Measurements from ENCODE around the gene CDK16.

Gene CDK16

DNA sequence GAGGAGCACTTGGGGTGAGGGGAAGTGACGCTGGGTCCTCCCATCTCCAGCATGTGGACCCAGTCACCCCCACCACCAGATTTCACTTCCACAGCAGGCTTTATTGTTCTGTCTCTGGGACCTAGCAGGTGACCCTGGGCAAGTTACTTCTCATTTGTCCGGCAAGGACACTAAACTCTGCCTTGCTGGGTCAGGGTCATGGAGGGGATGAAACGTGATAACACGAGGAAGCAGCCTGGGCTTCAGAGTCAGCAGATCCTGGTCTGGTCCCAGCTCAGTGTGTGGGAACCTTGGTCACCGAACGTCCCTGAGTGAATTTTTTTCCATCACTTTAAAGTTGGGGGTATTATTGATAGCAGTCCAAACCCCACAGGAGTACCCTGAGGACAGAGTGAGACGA, 21.0 kb upstream of the CDK16 start:
- in situ Hi-C loops (cut with HindIII; ENCODE audit: low sequenced_read_pairs), result no loop called here
- peak overlapping the region; percentile 1 for H3K4me3 ChIP-seq (ENCODE audit: low read depth, low read length)
- TF ChIP-seq, protein P1, sequence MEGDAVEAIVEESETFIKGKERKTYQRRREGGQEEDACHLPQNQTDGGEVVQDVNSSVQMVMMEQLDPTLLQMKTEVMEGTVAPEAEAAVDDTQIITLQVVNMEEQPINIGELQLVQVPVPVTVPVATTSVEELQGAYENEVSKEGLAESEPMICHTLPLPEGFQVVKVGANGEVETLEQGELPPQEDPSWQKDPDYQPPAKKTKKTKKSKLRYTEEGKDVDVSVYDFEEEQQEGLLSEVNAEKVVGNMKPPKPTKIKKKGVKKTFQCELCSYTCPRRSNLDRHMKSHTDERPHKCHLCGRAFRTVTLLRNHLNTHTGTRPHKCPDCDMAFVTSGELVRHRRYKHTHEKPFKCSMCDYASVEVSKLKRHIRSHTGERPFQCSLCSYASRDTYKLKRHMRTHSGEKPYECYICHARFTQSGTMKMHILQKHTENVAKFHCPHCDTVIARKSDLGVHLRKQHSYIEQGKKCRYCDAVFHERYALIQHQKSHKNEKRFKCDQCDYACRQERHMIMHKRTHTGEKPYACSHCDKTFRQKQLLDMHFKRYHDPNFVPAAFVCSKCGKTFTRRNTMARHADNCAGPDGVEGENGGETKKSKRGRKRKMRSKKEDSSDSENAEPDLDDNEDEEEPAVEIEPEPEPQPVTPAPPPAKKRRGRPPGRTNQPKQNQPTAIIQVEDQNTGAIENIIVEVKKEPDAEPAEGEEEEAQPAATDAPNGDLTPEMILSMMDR (IDR thresholded peaks at IDR 0.05; ENCODE audit: low read depth, low read length, missing control alignments), result no peak
- DNase-seq (ENCODE audit: low read depth), result no peak

DNA sequence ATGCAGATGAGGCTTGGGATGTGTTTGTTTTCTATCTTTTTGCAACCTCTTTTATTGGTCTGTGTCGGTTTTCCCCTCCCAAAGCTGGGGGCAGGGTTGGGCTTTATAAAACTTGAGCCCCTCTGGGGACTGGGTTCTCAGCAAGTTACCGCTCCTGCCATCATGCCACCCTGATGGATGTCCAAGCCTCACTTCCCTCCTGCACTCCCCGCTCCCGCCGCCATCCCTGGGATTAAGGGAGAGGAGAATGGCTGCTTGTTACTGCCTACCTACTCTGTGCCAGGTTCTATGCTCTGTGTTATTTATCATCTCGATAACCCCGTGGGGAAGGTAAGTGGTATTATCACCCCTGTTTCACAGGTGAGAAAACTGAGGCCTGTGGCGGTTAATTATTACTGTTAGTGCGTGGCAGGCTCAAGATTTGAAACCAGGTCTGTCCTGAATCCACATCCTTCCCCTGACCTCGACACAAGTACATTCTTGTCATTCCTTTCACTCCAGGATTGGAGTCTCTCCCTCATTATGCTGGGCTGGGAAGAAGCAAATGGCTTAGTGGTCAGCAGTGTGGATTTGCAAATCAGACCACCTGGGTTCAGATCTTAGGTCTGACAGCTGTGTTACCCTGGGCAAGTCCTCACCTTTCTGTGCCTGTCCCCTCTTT, 20.3 kb upstream of the CDK16 start:
- H3K4me3 ChIP-seq (ENCODE audit: low read depth, low read length), result no peak overlapping the region
- in situ Hi-C loops (cut with HindIII; ENCODE audit: low sequenced_read_pairs), result no loop called here
- TF ChIP-seq, protein P1 (IDR thresholded peaks at IDR 0.05; ENCODE audit: low read depth, low read length, missing control alignments), result no peak
- no peak for DNase-seq (ENCODE audit: low read depth)

DNA sequence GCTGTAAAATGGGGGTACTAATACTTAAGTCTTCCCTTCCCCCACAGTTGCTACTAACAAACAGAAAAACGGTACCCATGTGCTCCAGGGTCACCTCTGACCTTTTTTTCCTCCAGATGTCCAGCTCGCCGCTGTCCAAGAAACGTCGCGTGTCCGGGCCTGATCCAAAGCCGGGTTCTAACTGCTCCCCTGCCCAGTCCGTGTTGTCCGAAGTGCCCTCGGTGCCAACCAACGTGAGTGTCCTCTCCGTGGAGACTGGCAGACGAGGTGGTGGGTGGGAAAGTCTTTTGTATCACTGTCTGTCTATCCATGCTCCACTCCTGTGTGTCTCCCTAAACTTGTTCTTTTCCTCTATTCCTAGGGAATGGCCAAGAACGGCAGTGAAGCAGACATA, 19.8 kb upstream of the CDK16 start:
- DNase-seq (ENCODE audit: low read depth), result no peak
- H3K4me3 ChIP-seq (ENCODE audit: low read depth, low read length), result no peak overlapping the region
- in situ Hi-C loops (cut with HindIII; ENCODE audit: low sequenced_read_pairs), result no loop called here
- TF ChIP-seq, protein P1 (IDR thresholded peaks at IDR 0.05; ENCODE audit: low read depth, low read length, missing control alignments), result no peak

DNA sequence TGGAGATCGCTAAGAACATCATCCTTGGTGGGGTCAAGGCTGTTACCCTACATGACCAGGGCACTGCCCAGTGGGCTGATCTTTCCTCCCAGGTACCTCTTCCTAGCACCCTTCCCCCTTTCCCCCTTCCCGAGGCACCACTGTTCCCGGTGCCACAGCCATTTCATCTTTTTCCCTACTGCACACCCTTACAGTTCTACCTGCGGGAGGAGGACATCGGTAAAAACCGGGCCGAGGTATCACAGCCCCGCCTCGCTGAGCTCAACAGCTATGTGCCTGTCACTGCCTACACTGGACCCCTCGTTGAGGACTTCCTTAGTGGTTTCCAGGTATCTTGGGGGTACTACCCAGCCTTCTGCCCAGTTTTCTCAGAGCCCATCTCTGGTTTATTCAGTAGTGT, 19.2 kb upstream of the CDK16 start:
- in situ Hi-C loops (cut with HindIII; ENCODE audit: low sequenced_read_pairs), result no loop called here
- no peak for DNase-seq (ENCODE audit: low read depth)
- TF ChIP-seq, protein P1 (IDR thresholded peaks at IDR 0.05; ENCODE audit: low read depth, low read length, missing control alignments), result no peak
- no peak overlapping the region for H3K4me3 ChIP-seq (ENCODE audit: low read depth, low read length)

GRCh38 chrX:47200385-47201150, 17.9 kb upstream of the CDK16 start:
- TF ChIP-seq, protein P1 (IDR thresholded peaks at IDR 0.05; ENCODE audit: low read depth, low read length, missing control alignments), result peak; percentile 28
- no peak for DNase-seq (ENCODE audit: low read depth)
- no peak overlapping the region for H3K4me3 ChIP-seq (ENCODE audit: low read depth, low read length)
- in situ Hi-C loops (cut with HindIII; ENCODE audit: low sequenced_read_pairs), result no loop called here

DNA sequence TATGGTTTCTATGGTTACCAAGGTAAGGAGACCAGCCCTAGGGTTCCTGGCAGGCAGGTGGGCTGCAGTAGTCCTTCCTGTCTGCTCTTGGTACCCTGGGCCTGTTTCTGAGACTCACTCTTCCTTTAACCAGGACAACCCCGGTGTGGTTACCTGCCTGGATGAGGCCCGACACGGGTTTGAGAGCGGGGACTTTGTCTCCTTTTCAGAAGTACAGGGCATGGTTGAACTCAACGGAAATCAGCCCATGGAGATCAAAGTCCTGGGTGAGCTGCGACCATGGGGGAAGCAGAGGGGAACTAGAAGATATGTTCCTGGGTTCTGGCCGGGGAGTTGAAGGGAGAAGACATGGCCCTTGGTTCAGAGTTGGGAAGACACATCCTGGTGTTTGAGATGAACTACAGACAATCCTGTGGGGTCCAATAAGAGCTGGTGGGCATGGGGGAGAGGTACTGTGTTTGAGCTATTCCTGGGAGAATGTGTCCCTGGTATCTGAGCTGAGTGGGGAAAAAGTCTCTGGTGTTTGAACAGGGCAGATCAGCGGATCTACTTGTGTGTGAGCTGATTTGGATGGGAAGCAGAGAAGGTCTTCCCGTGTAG, 17.0 kb upstream of the CDK16 start:
- no peak for DNase-seq (ENCODE audit: low read depth)
- H3K4me3 ChIP-seq (ENCODE audit: low read depth, low read length), result no peak overlapping the region
- TF ChIP-seq, protein P1 (IDR thresholded peaks at IDR 0.05; ENCODE audit: low read depth, low read length, missing control alignments), result no peak
- in situ Hi-C loops (cut with HindIII; ENCODE audit: low sequenced_read_pairs), result no loop called here

Data from astrocyte of the cerebellum (primary cell).